HEK293 (cell line): ENCODE data around the gene IGSF9B.

Source experiments
- CTCF ChIA-PET: fragments of 350-600 bp; formaldehyde crosslinking; extraction: SDS; loops from one replicate; lab custom pipeline; 2021; ENCODE audit warnings: antibody characterized with exemption; lab: Yijun Ruan, JAX
- POLR2A ChIA-PET: fragments of 300-600 bp; formaldehyde crosslinking; extraction: SDS; loops from one replicate; lab custom pipeline; 2020; ENCODE audit warnings: antibody characterized with exemption, inconsistent platforms; lab: Yijun Ruan, JAX
- H3K27ac ChIP-seq: fragments of 200-500 bp; sonication (Bioruptor generic); 2 replicates; pipeline ENCODE4 v1.5.1; 2014; ENCODE audit warnings: low read depth, low read length, control low read depth, inconsistent platforms; ENCODE audit errors: extremely low read depth
- H3K36me3 ChIP-seq, 2 experiments: fragments of 200-500 bp in 1 of 2; sonication (Bioruptor generic) in 1 of 2; 1 replicate in 1 of 2; 2 replicates in 1 of 2; pipeline ENCODE4 v1.5.1; 2014 to 2017; ENCODE audit warnings: inconsistent platforms in 2 of 2, low read length in 2 of 2; ENCODE audit not compliant: control insufficient read depth in 2 of 2, insufficient read depth in 1 of 2
- H3K4me1 ChIP-seq: fragments of 200-500 bp; sonication (Bioruptor generic); 2 replicates; pipeline ENCODE4 v1.5.1; 2014; ENCODE audit warnings: mild to moderate bottlenecking, low read length, inconsistent platforms; ENCODE audit not compliant: control insufficient read depth, insufficient read depth
- H3K4me3 ChIP-seq: 2 replicates; pipeline ENCODE4 v1.5.1; 2011; ENCODE audit warnings: low read depth, mild to moderate bottlenecking, control low read depth, low read length, moderate library complexity
- H3K9me3 ChIP-seq: fragments of 200-500 bp; sonication (Bioruptor generic); 2 replicates; pipeline ENCODE4 v1.5.1; 2014; ENCODE audit warnings: low read depth, low read length, inconsistent platforms; ENCODE audit not compliant: control insufficient read depth, insufficient read depth
- PRDM2 ChIP-seq: fragments of 450-650 bp; formaldehyde crosslinking; IDR thresholded peaks from 2 replicates; pipeline ENCODE4 v1.5.1; 2016; ENCODE audit warnings: missing biosample characterization, missing genetic modification characterization, borderline replicate concordance
- ZFP37 ChIP-seq: fragments of 450-650 bp; formaldehyde crosslinking; IDR thresholded peaks from 2 replicates; pipeline ENCODE4 v1.5.1; 2016; ENCODE audit warnings: missing biosample characterization, missing genetic modification characterization
- ZNF132 ChIP-seq: fragments of 450-650 bp; formaldehyde crosslinking; IDR thresholded peaks from 2 replicates; pipeline ENCODE4 v1.5.1; 2017; ENCODE audit warnings: missing biosample characterization, missing genetic modification characterization, borderline replicate concordance
- ZNF16 ChIP-seq: fragments of 450-650 bp; formaldehyde crosslinking; IDR thresholded peaks from 2 replicates; pipeline ENCODE4 v1.5.1; 2016; ENCODE audit warnings: low read depth, missing biosample characterization, missing genetic modification characterization
- ZNF211 ChIP-seq: fragments of 450-650 bp; formaldehyde crosslinking; IDR thresholded peaks from 2 replicates; pipeline ENCODE4 v1.5.1; 2016; ENCODE audit warnings: low read depth, missing biosample characterization, missing genetic modification characterization
- ZNF221 ChIP-seq: fragments of 450-650 bp; formaldehyde crosslinking; IDR thresholded peaks from 2 replicates; pipeline ENCODE4 v1.5.1; 2017; ENCODE audit warnings: missing biosample characterization, missing genetic modification characterization, borderline replicate concordance
- ZNF223 ChIP-seq: fragments of 450-650 bp; formaldehyde crosslinking; IDR thresholded peaks from 2 replicates; pipeline ENCODE4 v1.5.1; 2016; ENCODE audit warnings: missing biosample characterization, missing genetic modification characterization
- ZNF26 ChIP-seq: fragments of 450-650 bp; formaldehyde crosslinking; IDR thresholded peaks from 2 replicates; pipeline ENCODE4 v1.5.1; 2016; ENCODE audit warnings: missing biosample characterization, missing genetic modification characterization
- ZNF311 ChIP-seq: fragments of 450-650 bp; formaldehyde crosslinking; IDR thresholded peaks from 2 replicates; pipeline ENCODE4 v1.5.1; 2017; ENCODE audit warnings: missing biosample characterization, missing genetic modification characterization, borderline replicate concordance
- ZNF324 ChIP-seq: fragments of 450-650 bp; formaldehyde crosslinking; IDR thresholded peaks from 2 replicates; pipeline ENCODE4 v1.5.1; 2016; ENCODE audit warnings: missing biosample characterization, missing genetic modification characterization
- ZNF398 ChIP-seq: fragments of 450-650 bp; formaldehyde crosslinking; IDR thresholded peaks from 2 replicates; pipeline ENCODE4 v1.5.1; 2017; ENCODE audit warnings: missing biosample characterization, missing genetic modification characterization
- ZNF404 ChIP-seq: fragments of 450-650 bp; formaldehyde crosslinking; IDR thresholded peaks from 2 replicates; pipeline ENCODE4 v1.5.1; 2017; ENCODE audit warnings: missing biosample characterization, missing genetic modification characterization
- ZNF530 ChIP-seq: fragments of 450-650 bp; formaldehyde crosslinking; IDR thresholded peaks from 2 replicates; pipeline ENCODE4 v1.5.1; 2016; ENCODE audit warnings: low read depth, missing biosample characterization, missing genetic modification characterization
- ZNF555 ChIP-seq: fragments of 450-650 bp; formaldehyde crosslinking; conservative IDR thresholded peaks from 2 replicates; pipeline ENCODE4 v1.5.1; 2017; ENCODE audit warnings: missing biosample characterization, mild to moderate bottlenecking, missing genetic modification characterization, inconsistent platforms
- ZNF560 ChIP-seq: fragments of 450-650 bp; formaldehyde crosslinking; IDR thresholded peaks from 2 replicates; pipeline ENCODE4 v1.5.1; 2017; ENCODE audit warnings: missing biosample characterization, missing genetic modification characterization, borderline replicate concordance
- ZNF785 ChIP-seq: fragments of 450-650 bp; formaldehyde crosslinking; IDR thresholded peaks from 2 replicates; pipeline ENCODE4 v1.5.1; 2016; ENCODE audit warnings: missing biosample characterization, missing genetic modification characterization
- ZNF830 ChIP-seq: fragments of 450-650 bp; IDR thresholded peaks from 2 replicates; pipeline ENCODE4 v1.5.0; 2018; ENCODE audit warnings: missing biosample characterization, missing genetic modification characterization, low read depth, mild to moderate bottlenecking, moderate library complexity
- ZNF837 ChIP-seq: fragments of 450-650 bp; formaldehyde crosslinking; IDR thresholded peaks from 2 replicates; pipeline ENCODE4 v1.5.1; 2016; ENCODE audit warnings: missing biosample characterization, missing genetic modification characterization
- TF ChIP-seq, protein P1 (sequence below): fragments of 450-650 bp; formaldehyde crosslinking; IDR thresholded peaks from 2 replicates; pipeline ENCODE4 v1.5.1; 2016; ENCODE audit warnings: missing biosample characterization, missing genetic modification characterization
- TF ChIP-seq, protein P2 (sequence below): fragments of 450-650 bp; formaldehyde crosslinking; IDR thresholded peaks from 2 replicates; pipeline ENCODE4 v1.5.1; 2016; ENCODE audit warnings: missing biosample characterization, missing genetic modification characterization

IGSF9B gene

DNA sequence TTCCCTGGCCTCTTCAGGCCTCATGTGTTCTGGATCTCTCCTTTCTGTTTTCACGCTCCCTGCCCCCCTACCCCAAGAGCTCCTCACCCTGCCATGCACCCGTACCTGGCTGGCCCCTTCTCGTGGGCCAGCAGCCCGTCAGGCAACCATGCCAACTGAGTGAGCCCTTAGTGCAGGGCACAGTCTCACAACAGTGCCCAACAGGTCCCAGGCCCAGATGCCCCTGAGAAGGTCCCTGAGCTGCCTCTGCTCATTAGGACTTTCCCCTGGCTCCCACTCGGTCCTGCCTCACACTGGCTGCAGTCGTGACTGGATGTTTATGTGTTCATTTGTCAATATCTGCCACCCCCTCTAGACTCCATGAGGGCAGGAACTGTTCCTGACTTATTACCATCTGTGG, 44.8 kb upstream of the IGSF9B start (continued):
- TF ChIP-seq, protein P1, sequence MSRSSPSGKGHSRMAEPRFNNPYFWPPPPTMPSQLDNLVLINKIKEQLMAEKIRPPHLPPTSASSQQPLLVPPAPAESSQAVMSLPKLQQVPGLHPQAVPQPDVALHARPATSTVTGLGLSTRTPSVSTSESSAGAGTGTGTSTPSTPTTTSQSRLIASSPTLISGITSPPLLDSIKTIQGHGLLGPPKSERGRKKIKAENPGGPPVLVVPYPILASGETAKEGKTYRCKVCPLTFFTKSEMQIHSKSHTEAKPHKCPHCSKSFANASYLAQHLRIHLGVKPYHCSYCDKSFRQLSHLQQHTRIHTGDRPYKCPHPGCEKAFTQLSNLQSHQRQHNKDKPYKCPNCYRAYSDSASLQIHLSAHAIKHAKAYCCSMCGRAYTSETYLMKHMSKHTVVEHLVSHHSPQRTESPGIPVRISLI (tag by site-specific recombination), result no peak
- no peak for TF ChIP-seq ZNF211
- no peak for TF ChIP-seq ZNF16
- no peak for TF ChIP-seq ZNF132
- TF ChIP-seq ZNF785 (tag by site-specific recombination), result no peak
- TF ChIP-seq PRDM2 (tag by site-specific recombination), result no peak
- TF ChIP-seq ZNF830, result no peak
- TF ChIP-seq ZNF530 (tag by site-specific recombination), result no peak
- TF ChIP-seq ZFP37 (tag by site-specific recombination), result no peak
- TF ChIP-seq ZNF324 (tag by site-specific recombination), result no peak
- TF ChIP-seq ZNF26 (tag by site-specific recombination), result no peak

- CTCF ChIA-PET, result no interaction called here
- TF ChIP-seq ZNF311 (tag by site-specific recombination) (no peak), ZNF221 (tag by site-specific recombination) (no peak), ZNF555 (tag by site-specific recombination) (no peak), ZNF398 (tag by site-specific recombination) (no peak), ZNF560 (tag by site-specific recombination) (no peak), ZNF837 (tag by site-specific recombination) (no peak), ZNF404 (tag by site-specific recombination) (no peak), ZNF530 (tag by site-specific recombination) (no peak), ZNF223 (tag by site-specific recombination) (no peak)
- TF ChIP-seq, protein P2, sequence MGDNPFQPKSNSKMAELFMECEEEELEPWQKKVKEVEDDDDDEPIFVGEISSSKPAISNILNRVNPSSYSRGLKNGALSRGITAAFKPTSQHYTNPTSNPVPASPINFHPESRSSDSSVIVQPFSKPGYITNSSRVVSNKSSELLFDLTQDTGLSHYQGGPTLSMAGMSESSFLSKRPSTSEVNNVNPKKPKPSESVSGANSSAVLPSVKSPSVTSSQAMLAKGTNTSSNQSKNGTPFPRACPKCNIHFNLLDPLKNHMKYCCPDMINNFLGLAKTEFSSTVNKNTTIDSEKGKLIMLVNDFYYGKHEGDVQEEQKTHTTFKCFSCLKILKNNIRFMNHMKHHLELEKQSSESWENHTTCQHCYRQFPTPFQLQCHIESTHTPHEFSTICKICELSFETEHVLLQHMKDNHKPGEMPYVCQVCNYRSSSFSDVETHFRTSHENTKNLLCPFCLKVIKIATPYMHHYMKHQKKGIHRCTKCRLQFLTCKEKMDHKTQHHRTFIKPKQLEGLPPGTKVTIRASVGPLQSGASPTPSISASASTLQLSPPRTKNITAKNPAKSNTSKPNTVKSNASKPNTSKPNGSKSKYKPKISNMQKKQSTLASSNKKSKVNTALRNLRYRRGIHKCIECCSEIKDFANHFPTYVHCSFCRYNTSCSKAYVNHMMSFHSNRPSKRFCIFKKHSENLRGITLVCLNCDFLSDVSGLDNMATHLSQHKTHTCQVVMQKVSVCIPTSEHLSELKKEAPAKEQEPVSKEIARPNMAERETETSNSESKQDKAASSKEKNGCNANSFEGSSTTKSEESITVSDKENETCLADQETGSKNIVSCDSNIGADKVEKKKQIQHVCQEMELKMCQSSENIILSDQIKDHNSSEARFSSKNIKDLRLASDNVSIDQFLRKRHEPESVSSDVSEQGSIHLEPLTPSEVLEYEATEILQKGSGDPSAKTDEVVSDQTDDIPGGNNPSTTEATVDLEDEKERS, result no peak
- no peak overlapping the region for H3K27ac ChIP-seq
- no peaks in the 10 kb centered on the region for H3K9me3 ChIP-seq
- no peak overlapping the region for H3K4me3 ChIP-seq
- POLR2A ChIA-PET, result no interaction called here
- H3K4me1 ChIP-seq, result no peaks in the 10 kb centered on the region
- no peaks in the 10 kb centered on the region for H3K36me3 ChIP-seq
Observed at GRCh38 chr11:134001088-134001487, 44.3 kb upstream of the IGSF9B start.
